Stimulated activated CD4-positive, alpha-beta T cell treated with anti-CD3 and anti-CD28 coated beads, Interleukin-1b, Interleukin-23, amount 100 ng/mL, for 24 hours (primary cell): Measurements from ENCODE around the gene ZDHHC8.

Experiments used
- DNase-seq, 4 experiments: peaks; one replicate each; pipeline ENCODE4 v3.0.0-alpha.2; 2020; ENCODE audit warnings: low read depth in 4 of 4, low spot score in 1 of 4

ZDHHC8 gene

DNA sequence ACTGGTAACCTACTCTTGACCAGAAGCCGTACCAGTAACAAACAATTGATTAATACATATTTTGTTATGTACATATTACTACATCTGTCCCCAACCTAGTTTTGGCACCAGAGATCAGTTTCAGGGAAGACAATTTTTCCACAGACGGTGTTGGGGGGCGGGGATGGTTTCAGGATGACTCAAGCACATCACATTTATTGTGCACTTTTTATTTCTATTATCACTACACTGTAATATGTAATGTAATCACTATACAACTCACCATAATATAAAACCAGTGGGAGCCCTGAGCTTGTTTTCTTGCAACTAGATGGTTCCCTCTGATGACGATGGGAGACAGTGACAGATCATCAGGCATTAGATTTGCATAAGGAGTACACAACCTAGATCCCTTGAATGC is 36.1 kb upstream of the ZDHHC8 start:
- no peak for DNase-seq

- DNase-seq, result no peak
Measured at GRCh38 chr22:20096574-20097420, 34.8 kb upstream of the ZDHHC8 start.

GRCh38 chr22:20099099-20099711 is 32.4 kb upstream of the ZDHHC8 start:
- DNase-seq, result no peak

DNA sequence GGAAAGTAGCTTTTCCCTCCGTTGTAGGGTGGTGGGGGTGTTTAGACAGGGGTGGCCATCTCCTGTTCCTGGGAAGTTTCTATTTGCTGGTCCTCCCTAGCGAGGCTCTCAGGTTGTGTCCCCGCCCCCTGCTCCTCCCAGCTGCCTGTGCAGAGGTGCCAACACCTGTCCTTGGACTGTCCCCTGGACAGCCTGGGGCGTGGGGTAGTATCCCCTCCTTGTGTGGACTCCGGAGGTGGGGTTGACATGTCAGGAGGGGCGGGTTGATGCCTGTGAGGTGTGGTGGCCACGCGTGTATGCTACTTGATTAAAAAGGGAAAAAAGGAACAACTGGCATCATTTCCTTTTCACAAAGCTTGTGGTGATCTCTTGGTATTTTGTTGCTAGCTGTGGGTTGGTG is 30.0 kb upstream of the ZDHHC8 start:
- no peak for DNase-seq

GRCh38 chr22:20102203-20102780 is 29.3 kb upstream of the ZDHHC8 start:
- DNase-seq, result no peak

- DNase-seq, result no peak
Measured at GRCh38 chr22:20105456-20106204, 26.0 kb upstream of the ZDHHC8 start.

DNA sequence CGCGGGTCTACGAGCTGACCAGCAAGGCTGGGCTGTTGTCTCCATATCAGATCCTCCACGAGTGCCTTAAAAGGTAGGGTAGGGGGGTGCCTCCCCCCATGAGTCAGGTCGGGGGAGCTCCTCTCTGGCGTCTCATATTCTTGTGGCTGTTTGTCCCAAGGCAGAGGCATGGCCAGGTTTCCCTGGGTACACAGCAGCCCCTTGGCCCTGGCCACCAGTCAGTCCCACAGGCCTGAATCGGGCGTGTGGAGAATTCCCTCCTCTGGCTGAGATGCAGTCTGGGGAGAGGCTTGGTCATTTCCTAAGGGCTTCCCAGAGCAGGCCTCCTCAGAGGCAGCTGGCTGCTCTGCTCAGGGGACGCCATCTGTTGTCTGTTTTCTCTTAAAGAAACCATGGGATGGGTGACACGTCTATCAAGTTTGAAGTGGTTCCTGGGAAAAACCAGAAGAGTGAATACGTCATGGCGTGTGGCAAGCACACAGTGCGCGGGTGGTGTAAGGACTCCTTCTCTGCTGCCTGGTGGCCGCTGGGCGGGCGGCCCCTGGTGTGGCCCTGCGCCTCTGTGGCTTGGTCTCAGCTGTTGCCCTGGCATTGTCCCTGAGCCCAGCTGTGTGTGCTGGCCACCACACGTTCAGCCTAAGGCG is 25.3 kb upstream of the ZDHHC8 start:
- no peak for DNase-seq

DNA sequence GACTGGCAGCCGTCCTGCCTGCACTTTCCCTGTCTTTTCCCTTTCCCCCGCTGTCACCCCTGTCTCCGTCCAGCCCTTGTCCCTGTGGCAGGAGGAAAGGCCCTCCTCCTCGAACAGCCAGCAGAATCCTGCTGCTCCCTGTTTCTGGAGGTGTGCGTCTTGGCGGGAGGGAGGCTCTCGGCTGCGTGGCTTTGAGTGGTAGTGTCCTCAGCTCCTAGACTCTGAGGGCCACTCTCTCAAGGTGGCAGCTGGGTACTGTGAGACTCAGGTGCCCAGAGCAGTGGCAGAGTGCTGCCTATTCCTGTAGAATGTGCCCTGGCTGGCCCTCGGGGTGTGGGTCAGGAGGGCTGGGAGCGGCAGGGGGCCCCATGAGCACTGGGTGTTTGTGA is 24.8 kb upstream of the ZDHHC8 start:
- DNase-seq, result no peak

DNA sequence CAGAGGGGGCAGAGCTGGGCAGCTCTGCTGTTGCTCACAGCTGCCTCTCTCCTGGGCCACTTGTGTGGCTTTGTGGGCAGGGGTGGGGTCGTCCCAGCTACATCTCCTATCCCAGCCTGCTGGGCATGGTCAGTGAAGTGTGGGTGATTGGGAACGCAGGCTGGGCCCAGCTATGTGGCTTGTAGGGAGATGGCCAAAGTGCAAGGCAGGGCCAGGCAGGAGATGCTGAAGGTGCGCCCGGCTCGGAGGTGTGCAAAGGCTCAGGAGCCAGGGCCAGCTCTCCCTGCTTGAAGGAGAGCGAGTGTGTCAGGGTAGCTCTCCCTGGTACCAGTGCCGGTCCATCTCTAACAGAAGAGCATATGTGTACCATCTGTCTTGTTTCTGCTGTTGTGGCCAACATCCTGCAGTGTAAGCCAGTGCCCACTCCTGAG is 24.1 kb upstream of the ZDHHC8 start:
- DNase-seq, result no peak

- no peak for DNase-seq
Measured at GRCh38 chr22:20107951-20108756, 23.4 kb upstream of the ZDHHC8 start.

- DNase-seq, result no peak
Measured at GRCh38 chr22:20108757-20109230, 22.8 kb upstream of the ZDHHC8 start.

GRCh38 chr22:20109411-20110358 is 21.9 kb upstream of the ZDHHC8 start:
- DNase-seq, result no peak

- DNase-seq, result no peak
Measured at GRCh38 chr22:20110359-20110985, 21.1 kb upstream of the ZDHHC8 start.

- DNase-seq, result no peak
Measured at GRCh38 chr22:20111045-20111688, 20.4 kb upstream of the ZDHHC8 start.

DNA sequence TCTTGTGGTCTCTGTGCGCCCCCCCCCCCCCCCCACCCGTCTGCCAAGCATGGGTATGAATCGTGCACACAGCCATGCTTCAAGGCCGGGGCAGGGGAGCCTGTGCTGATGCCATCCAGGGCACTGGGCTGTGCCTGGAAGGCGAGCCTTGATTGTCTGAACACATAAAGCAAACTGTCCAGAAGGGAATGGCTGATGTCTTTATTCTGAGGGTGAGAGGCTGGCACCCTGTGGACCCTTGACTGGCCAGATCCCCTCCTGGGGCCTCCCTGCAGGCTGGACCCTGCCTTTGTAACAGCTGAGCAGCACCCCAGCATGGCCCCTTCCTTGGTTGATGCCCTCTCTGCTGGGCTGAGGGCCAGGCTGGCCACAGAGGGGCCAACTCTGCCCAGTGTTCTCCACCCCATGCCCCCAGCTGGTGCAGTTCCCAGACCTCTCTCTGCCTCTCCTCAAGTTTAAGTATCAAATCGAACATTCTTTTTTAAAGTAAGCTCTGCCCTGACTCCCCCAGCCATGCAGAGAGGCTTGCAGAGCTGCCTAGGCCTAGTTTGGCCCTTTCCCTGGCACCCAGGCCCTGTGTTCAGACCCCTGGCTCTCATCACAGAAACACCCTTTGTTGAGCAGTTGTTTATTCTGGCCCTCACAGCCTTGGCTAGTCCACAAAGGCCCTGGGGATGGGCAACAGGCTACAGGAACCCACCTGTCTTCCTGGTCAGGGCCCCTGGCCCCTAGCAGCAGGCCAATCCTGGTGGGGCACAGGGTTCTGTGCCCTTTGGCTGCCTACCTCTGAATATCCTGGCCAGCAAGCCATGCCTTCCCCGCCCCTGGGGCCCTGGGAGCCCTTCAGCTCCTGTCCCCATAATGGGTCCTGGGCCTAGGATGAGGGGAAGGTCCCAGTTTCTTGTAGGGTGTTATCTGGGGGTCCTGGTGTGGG is 19.6 kb upstream of the ZDHHC8 start:
- no peak for DNase-seq

DNA sequence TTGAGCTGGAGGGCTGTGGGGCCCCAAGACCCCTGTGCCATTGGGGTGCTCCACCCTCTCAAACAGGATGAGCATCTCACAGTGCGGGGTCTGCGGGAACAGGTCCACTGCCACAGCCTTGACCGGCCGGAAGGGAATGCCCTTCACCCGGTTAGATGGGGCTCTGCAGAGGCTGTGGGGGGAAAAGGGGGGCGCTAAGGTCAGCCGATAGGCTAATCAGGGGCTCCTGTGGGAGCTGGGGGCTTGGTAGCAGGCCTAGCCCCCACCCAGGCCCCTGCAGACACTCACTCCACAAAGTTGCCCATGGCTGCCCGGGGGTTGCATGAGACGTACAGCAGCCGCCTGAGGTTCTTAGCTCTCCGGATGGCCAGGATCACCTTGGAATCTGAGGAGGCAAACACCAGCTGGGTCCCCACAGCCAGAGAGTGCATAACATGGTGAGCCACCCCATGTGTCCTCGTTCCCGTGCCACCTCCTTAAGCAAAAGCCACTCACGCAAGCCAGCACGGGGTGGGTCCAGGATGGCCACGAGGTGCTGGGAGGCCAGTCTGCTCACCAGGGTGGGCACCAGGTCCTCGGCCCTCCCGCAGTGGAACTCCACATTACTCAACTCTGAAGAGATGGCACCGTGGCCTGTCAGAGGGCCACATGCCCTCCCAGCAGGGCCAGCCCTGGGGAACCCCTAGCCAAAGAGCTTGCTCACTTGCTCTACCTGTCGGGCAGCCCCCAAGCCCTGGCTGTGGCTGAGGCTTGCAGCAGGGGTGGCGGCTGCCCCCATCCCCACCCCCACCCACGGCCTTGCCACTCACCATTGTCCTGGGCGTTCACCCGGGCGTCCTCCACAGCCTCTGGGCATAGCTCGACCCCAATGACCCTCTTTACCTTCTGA is 18.7 kb upstream of the ZDHHC8 start:
- no peak for DNase-seq
